ENCODE measurements around the gene SPRED1.

The SPRED1 gene

DNA sequence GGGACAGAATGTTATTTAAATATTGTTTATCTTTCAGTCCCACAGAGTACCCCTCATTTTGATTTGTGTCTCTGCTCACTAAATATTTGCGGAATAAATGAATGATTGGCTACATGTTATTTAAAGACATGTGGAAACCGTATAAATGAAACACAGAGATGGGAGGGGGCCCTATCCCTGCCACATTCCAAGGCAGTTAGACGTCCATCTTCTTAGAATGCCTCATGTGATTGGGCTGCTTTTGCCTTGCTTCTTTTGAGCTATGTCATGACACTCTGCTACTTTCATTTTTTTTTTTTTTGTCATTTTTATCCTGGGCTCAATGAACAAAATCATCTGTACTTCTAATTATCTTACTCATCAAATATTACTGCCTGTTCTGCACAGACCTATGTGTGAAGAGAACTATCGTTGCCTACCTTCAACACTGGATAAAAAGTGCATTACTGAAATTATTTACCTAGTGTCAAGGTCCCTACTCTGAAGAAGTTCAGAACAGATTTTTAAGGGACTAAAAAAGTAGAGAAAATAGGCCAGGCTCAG lies 117.4 kb downstream of the SPRED1 start:
- DNase-seq: no peak

DNA sequence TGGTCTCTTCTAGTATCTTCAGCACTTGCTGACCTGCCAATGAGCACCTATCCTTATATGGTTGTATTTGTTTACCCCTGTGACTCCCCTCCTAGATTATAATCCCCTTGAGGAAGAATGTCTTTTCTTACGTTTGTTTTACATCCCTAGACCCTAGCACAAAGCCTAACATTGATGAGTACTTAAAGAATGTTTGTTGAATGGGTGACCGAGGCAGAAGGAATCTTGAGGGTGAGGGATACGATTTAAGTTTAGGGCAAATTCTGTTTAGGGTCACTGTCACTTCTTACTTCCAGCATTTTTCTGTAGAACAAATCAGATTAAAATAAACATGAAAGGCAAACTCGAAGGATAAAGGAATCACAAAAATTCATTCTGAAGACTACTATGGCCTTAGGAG lies 120.4 kb downstream of the SPRED1 start:
- no peak for DNase-seq

DNA sequence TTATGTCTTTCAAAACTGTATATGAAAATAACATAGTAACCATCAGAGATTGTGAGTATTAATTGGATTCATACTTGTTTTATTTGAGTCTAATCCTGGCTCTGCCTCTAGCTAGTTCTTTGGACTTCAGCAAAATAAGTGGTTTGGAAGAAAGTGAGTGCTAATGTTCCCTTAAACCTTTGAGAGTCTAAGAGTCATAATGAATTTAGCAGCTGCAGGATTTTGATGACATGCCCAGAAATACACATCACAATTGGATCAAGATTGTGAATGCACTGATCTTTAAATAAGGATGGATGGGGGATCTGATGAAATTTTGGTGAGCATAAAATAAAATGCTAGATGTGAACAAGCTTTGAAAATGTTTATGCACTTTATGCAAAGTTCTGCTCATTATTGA lies 121.4 kb downstream of the SPRED1 start:
- no peak for DNase-seq

DNA sequence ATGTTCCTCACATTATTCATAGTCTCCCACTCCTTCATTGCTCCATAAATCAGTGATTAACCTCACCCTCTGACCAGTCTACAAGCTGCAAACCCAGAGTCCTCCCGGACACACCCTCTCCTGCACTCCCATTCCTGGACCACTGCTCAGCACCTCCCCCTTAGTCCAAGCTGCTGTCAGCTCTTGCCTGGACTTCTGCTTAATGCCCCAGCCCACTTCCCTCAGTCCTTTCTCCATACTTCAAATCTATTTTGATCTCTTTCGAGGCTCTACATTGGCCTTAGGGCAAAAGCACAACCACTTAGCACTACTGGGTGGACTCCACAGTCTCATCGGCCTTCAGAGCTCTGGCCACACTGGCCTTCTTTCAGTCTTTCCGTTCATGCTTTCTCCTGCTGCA lies 121.9 kb downstream of the SPRED1 start:
- no peak for DNase-seq

DNA sequence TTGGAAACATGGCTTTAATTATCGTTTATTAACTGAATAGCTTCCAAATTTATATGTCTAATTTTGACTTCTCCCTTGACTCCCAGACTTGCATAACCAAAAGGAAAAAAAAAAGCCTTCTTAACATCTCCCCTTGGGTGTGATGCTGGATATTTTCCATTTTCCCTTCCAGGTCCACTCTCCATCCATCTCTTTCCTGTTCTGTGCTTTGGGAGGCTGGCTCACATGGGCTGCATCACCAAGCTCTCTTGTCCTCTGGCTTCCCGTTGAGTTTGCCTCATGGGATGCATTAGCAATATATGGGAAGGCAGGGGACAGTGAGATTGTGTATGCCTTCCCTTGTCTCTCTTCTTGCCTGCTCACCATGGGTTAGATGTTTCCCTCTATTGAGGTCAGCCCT lies 123.4 kb downstream of the SPRED1 start:
- DNase-seq: no peak

DNA sequence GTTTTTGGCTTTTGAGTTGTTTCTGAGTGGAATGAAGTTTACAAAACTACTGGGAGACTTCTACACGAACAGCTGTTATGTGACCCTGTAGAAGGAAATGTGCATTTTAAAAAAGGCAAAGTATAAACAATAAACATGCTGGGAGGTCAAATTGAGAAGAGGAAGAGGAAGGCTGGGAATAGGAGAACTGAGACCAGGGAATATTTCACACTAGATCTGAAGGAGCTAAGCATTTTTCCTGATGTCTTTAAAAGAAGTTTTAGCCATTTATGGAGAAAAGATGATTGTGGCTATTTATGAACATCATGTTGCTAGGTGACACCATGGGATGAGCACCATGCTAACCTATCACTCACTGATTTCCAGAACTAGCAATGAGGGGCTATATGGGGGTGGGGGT lies 125.0 kb downstream of the SPRED1 start:
- DNase-seq: no peak

DNA sequence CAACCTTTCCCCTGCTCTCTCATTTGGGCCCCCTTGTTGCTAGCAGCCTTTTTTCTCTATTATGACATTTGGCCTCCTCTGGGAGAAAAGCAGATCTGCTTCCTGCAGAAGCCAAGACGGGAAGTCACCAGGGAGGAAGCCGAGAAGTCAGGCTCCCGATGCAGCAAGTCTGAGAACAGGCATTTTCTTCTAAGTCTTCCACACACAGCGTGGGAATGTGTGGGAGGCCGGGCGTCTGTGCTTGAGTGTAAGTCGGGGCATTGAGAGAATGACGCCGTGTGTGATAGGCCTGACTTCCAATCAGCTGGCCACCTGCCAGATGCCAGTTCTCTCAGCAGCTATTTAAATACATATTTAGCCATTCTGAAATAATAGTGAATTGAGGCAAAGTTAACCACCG lies 125.5 kb downstream of the SPRED1 start:
- no peak for DNase-seq

DNA sequence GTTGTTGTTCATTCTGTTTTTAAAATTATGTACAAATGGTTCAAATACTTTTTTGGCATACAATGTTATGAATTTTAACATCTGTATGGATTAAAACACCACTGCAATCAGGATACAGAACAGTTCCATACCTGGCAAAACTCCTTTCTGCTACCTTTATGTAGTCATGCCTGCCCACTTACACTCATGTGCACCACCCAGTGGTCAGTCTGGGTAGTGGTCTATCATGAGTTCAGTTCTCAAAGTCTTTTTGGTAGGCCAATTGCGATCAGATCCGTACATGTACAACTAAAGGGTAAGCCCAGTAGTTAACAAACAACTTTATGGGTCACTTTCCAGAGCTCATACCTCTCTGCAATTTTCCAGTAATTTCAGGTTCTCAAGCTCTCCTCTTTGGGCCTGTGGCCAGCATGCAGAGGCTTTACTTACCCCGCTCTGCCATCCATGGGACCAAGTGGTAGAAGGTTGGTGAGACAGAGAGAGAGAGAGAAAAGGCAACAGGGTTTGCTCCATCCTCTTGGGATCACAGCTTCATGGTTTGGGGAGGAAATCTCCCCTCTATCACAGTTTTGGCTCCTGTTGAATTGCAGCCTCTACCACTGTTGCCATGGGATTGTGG lies 137.4 kb downstream of the SPRED1 start:
- no peak for DNase-seq

DNA sequence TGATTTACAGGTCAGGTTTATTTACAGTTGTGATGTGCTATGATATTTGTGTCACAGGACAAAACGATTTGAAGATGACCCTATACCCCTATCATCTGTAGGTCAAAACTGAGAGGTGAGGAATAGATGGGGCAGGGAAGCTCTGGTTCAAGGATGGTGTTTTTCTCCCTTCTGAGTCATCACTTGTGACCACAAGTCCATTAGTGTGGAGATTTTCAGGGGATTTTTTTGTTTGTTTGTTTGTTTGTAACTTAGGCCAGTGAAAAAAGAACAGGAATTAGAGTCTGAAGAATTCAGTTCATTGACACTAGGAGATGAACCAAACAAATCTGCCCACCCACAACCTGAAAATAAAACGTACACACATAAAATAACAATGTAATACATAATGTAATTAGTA lies 138.6 kb downstream of the SPRED1 start:
- DNase-seq: no peak

DNA sequence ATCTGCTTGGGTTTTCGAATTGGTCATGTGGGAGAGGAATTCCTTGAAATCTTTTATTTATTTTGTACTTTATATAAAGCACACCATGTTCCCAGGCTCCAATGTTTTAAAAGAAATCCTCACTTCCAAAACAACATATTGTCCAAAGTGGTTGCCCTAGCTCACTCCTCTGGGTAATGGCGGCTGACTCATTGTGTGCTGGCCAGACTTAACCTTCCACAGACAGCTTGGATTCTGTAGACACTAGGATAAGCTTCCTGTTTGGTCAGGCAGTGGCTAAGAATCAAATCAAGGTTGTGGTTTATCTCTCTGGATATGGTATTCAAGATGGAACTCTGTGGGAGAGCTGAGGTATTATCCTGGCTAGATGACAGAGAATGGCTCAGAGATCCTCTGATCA lies 145.5 kb downstream of the SPRED1 start:
- no peak for DNase-seq

DNA sequence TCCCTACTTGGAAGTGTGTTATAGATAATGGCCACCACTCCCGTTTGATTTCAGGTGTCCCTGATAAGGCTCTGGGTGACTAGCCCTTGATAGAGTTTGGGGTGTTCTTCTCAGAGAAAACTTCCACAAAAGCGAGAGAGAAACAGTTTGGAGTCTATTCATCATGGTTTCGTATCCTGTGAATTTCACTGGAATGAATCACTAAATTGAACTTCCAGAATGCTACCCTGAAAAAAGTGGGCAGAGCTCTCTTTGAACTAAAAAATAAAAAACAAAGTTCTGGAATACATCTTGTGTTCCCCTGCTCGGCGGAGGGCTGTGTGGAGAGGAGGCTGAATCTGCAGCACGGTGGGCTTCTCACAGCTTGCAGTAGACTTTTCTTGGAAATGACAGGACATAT lies 148.5 kb downstream of the SPRED1 start:
- no peak for DNase-seq

DNA sequence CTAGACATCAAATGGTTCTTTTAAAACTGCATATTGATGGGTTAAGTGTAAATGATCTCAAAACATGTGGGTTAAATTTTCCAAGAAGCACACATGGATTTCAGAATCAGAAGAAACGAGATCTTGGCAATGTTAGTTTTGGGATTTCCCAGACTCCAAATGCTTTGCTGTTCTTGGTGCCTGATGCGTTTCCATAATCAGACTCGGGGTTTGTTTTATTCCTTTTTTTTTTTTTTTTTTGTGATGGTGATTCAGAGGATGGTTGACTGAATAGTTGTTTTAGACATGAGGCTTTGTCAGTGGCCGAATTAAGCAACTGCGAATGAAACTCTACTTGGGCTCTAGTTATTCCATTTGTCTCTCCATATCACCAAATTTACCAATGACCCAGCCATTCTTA lies 149.1 kb downstream of the SPRED1 start:
- DNase-seq: no peak

DNA sequence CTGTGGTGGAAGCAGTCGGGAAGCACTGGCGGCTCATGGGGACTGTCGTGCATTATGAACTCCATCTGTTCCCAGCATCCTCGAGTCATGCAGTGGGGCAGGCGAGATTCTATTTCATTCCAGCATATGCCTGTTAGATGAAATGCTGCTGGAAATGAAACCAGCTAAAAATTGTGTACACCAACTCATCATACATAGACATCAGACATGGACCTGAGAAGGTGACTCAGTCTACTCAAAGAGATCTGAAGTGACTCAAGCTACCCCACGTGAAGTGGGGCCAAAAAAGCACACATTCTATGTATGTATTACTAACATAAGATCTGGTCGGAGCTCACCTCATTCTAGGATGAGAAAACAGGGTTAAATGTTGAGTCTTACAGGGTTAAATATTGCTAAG lies 153.8 kb downstream of the SPRED1 start:
- no peak for DNase-seq
